ENCODE results near the gene SLC26A1.

SLC26A1 gene

DNA sequence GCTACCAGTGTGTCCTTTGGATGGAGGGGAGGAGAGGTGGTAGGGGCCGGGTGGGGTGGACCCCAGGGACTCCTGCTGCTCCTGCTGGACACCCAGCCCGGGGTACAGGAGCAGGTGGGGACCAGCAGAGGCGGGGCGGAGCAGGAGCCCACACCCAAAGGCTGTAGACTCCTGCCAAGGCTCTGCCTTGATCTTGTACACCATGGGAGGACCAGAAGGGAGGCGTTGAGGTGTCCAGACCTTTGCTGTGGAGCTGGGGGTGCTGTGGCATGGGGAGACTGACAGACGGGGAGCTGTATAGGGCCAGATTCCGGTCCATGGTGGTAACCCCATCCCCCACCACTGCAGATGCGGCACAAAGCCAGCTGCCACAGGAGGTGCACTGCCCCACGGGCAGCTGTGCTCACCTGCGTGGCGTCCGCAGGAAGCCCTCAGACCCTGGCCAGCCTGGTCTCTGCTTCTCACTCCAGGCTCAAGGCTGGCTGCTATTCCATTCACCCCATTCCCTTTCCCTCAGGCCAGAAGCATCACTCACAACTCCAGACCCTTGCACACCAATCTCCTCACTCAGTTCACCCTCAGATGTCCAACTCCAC is 5.0 kb upstream of the SLC26A1 start:
- no peak for DNase-seq (ENCODE audit: low spot score)

DNA sequence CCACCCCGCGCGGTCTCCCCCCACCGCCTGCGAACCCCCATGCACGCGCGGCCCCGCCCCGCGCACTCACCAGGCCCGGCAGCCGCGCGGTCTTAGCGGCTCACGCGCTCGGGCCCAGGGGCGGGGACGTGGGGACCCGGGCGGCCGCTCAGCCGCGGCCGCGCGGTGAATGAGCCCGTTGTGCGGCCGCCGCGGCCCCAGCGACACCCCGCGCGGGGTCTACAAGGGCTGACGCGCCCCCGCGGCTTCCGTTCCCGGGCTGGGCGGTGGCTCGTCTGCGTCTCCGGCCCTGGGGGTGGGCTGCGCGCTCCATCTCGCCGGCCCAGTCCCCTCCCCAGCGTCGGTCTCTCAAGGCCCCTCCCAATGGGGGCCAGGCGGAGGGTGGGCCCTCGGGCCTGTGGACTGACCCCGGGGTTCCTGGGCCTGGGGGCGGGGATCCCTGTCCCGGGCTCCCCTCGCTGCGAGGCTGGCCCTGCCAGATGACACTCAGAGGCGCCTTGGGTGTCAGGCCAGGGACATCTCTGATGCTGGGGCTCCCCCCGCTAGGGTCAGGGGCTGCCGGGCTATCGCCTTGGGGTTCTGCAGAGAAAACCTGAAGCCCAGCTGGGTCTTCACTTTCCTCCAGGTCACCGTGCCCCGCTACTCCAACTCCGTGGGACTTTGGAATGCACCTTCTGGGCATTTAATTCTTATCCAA is 4.3 kb upstream of the SLC26A1 start:
- DNase-seq (ENCODE audit: low spot score): peak; percentile 75

DNA sequence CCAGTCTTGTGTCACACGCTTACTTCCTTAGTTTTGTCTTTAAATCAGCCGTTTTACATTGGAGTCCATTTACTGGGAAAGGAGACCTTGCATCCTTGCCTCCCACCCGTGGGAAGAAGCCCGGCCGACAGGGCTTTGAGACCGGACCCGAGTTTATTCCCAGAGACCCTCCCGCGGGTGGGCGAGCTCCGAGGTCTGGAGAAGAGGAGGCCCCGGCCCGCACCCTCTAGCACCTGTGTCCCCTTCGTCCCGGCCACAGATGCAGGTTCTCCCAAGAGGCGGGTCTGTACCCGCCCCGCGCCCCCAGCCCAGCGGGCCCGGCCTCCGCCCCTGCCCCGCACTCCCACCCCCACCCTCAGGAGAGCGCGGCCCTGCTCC is 3.8 kb upstream of the SLC26A1 start:
- no peak for DNase-seq (ENCODE audit: low spot score)

- DNase-seq (ENCODE audit: low spot score): no peak
Observed at GRCh38 chr4:996030-996996, 3.1 kb upstream of the SLC26A1 start.

GRCh38 chr4:995311-996026 is 2.3 kb upstream of the SLC26A1 start:
- no peak for DNase-seq (ENCODE audit: low spot score)

GRCh38 chr4:992297-993110 is 700 bp downstream of the SLC26A1 start:
- no peak for DNase-seq (ENCODE audit: low spot score)

- DNase-seq (ENCODE audit: low spot score): no peak
Observed at GRCh38 chr4:991451-992296, 1.5 kb downstream of the SLC26A1 start.

DNA sequence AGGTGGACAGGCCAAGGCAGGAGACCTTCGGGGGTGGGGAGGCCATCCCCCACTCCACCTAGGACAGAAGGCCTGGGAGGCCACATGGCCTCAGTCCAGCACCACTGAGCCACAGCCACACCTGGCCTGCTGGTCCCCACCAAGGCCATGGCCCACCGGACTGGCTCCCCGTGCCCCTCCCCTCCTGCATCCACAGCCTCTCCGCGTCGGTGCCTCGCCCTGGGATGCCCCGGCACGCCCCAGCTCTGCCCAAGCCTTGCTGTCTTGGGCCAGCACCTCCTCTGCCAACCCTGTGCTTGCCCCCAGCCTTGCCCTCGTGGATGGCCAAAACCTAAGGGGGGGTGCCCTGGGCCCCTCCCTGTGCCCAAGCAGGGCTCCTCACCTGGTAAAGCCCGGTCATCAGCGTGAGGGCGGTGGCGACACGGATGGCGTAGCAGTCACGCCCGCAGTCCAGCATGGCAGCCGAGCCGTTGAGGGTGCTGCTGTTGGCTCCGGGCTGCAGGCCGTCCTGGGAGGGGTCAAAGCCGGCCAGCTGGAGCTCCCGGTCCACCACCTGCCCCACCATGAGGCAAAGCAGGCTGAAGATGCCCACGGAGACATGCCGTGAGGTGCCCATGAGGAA is 2.3 kb downstream of the SLC26A1 start:
- no peak for DNase-seq (ENCODE audit: low spot score)

DNA sequence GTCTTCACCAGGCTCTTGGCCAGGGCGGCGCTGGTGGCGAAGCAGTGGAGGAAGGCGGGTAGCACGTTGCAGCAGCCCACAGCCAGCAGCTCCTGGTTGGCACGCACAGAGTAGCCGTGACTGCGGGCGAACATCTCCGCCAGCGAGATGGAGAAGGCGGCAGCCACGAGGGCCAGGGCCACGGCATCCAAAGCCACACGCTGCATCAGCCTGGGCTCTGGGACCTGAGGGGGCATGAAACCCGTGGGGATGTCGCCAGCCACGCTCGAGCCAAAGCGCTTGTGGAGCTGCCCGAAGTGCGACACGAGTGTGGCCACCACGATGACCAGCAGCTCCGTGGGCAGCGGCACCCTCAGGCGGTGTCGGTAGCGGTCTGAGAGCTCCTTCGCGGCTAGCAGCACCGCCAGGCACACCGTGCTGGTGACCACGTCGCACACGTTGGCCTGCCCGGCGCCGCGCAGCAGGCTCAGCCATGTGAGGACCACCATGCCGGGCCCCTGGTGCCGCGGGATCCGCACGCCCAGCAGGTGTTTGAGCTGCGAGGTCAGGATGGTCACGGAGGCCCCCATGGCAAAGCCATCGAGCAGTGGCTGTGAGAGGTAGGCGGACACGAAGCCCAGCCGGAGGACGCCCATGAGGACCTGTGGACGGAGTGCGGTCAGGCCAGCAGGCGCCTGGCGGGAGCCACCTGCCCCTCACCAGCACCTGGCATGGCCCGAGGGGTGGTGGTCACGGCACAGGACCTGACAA is 3.3 kb downstream of the SLC26A1 start:
- no peak for DNase-seq (ENCODE audit: low spot score)

- DNase-seq (ENCODE audit: low spot score): no peak
Observed at GRCh38 chr4:988726-989721, 4.2 kb downstream of the SLC26A1 start.

DNA sequence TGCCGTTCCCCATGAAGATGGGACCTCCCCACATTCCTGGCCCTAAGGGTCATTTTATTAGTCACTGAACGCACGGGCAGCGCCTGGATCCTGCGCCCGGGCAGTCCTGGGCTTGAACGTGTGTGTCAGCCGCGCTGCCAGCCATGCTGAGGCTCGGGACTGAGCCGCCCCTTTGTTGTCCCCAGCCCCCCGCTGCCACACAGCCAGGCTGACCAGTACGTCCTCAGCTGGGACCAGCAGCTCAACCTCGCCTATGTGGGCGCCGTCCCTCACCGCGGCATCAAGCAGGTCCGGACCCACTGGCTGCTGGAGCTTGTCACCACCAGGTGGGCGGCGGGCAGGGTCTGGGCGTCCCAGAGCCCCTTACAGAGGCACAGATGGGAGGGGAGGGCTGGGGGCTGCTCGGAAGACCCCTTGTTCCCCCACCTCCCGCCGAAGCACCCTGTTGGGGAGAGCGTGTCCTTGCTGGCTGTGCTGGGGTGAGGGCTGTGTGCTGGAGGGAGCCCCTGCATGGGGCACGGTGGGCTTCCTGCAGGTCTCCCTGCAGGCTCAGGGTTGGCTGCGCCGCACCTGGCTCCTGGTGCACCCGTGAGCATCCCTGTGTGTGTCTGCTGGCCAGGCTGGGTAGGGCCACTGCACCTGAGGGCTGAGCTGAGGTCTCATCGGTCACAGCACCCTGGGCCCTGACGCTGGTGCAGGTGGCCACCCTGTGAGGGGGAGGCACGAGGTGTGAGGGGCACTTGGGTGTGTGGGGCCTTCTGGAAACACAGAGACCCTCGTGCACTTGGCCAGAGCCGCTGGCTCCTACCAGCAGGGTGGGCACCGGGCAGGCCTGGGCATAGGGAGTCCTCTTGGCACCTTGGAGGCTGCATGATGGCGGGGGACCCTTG is 5.3 kb downstream of the SLC26A1 start:
- DNase-seq (ENCODE audit: low spot score): no peak

DNA sequence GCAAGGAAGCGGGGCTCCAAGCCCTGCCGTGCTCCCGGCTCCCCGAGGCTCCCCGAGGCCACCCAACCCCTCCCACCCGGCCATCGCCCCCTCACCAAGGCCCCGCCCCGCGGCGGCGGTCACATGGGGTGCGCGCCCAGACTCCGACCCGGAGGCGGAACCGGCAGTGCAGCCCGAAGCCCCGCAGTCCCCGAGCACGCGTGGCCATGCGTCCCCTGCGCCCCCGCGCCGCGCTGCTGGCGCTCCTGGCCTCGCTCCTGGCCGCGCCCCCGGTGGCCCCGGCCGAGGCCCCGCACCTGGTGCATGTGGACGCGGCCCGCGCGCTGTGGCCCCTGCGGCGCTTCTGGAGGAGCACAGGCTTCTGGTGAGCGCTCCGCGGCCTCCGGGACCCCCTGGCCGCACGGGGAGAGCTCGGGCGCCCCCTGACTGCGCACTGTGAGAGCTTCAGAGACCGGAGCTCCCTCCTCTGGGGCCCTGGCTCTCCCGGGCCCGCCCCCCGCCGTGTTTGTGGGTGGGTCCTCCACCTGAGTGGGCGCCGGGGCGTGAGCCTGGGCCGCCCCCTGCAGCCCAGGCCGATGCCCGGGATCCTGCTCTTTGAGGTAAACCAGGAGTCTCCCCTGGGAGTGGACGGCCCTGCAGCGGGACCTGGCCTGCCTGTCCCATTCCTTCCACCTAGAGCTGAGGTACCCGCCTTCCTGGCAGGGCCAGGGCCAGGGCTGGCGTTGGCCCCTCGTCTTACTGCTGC is 6.2 kb downstream of the SLC26A1 start, which contains the start of gene IDUA:
Gene IDUA, plus strand, starts transcription at position 166 of the 745 bp plus-strand sequence. Its CDS starts 41 bp downstream, at position 207.
- peak; percentile 81 for DNase-seq (ENCODE audit: low spot score)

DNA sequence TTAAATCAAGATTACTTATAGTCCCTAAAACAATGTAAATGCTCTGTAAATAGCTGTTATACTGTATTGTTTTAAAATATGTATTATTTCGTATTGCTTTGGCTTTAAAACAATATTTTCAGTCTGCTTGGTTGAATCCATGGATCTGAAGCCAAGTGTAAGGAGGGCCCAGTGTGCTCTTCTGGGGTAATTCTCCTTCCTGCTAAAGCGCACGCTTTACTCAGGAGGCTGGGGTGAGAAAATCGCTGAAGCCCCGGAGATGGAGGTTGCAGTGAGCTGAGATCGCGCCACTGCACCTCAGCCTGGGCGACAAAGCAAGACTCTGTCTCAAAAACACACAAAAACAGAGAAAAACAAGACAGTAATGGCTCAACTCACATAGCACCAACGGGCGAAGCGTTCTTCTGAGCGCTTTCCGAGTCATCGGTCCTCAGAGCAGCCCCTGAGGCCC is 6.8 kb downstream of the SLC26A1 start:
- no peak for DNase-seq (ENCODE audit: low spot score)

GRCh38 chr4:985123-985830 is 7.9 kb downstream of the SLC26A1 start:
- DNase-seq (ENCODE audit: low spot score): peak; percentile 88

GRCh38 chr4:984336-985054 is 8.7 kb downstream of the SLC26A1 start:
- no peak for DNase-seq (ENCODE audit: low spot score)

Data from iPS-NIHi11 (cell line).